ENCODE results near the gene SLC25A44. TPM values are rescaled to one million over a fixed set of nuclear protein-coding genes. Genes with fewer than 3 reads are reported as not detected.

Gene SLC25A44
- total RNA-seq, 1 donor from 2014 or later = 20.4 TPM

GRCh38 chr1:156152628-156153027, 41.3 kb upstream of the SLC25A44 start:
- no peak overlapping the region for H3K27ac Mint-ChIP-seq
- H3K36me3 Mint-ChIP-seq (ENCODE audit: insufficient read depth) = no peaks in the 10 kb centered on the region
- no peak for TF ChIP-seq CTCF (IDR thresholded peaks at IDR 0.05; ENCODE audit: unreplicated experiment)
- no peak overlapping the region for H3K4me3 Mint-ChIP-seq (ENCODE audit: low read depth)
- peaks cover 3% of the 10 kb centered on the region for H3K4me1 Mint-ChIP-seq (ENCODE audit: low read depth)
- peaks cover 56% of the 10 kb centered on the region for H3K27me3 Mint-ChIP-seq
- no peaks in the 10 kb centered on the region for H3K9me3 Mint-ChIP-seq (ENCODE audit: low read depth)
- DNase-seq (ENCODE audit: low spot score, unreplicated experiment) = no peak

- no peak within 1 kb of the TSS for H3K27ac Mint-ChIP-seq
- H3K9me3 Mint-ChIP-seq (ENCODE audit: low read depth) = no peaks in the 10 kb centered on the region
- H3K4me3 Mint-ChIP-seq (ENCODE audit: low read depth) = no peak within 1 kb of the TSS
- DNase-seq (ENCODE audit: low spot score, unreplicated experiment) = no peak
- H3K27me3 Mint-ChIP-seq = peaks cover 60% of the 10 kb centered on the region
- no peaks in the 10 kb centered on the region for H3K36me3 Mint-ChIP-seq (ENCODE audit: insufficient read depth)
- no peak for TF ChIP-seq CTCF (IDR thresholded peaks at IDR 0.05; ENCODE audit: unreplicated experiment)
- H3K4me1 Mint-ChIP-seq (ENCODE audit: low read depth) = peaks cover 3% of the 10 kb centered on the region
Measured at GRCh38 chr1:156153362-156153761, 40.5 kb upstream of the SLC25A44 start, which contains the start of gene SEMA4A. Gene SEMA4A (plus strand): TSS chr1:156153585. CDS start chr1:156154579, 994 bp downstream.

GRCh38 chr1:156154317-156154749, 39.6 kb upstream of the SLC25A44 start:
- H3K9me3 Mint-ChIP-seq (ENCODE audit: low read depth) = no peaks in the 10 kb centered on the region

GRCh38 chr1:156155756-156156510, 38.0 kb upstream of the SLC25A44 start:
- Mint-ChIP-seq H3K4me1 (ENCODE audit: low read depth) (peaks cover 4% of the 10 kb centered on the region), H3K27ac (no peak overlapping the region), H3K27me3 (peaks cover 64% of the 10 kb centered on the region), H3K36me3 (ENCODE audit: insufficient read depth) (no peaks in the 10 kb centered on the region), H3K4me3 (ENCODE audit: low read depth) (no peak overlapping the region), H3K9me3 (ENCODE audit: low read depth) (no peaks in the 10 kb centered on the region)
- no peak for DNase-seq (ENCODE audit: low spot score, unreplicated experiment)
- no peak for TF ChIP-seq CTCF (IDR thresholded peaks at IDR 0.05; ENCODE audit: unreplicated experiment)

More at GRCh38 chr1:156154317-156154749, 39.6 kb upstream of the SLC25A44 start:
- TF ChIP-seq CTCF (IDR thresholded peaks at IDR 0.05; ENCODE audit: unreplicated experiment) = no peak
- H3K27me3 Mint-ChIP-seq = peaks cover 62% of the 10 kb centered on the region
- H3K27ac Mint-ChIP-seq = peak overlapping the region; percentile 56
- peaks cover 3% of the 10 kb centered on the region for H3K4me1 Mint-ChIP-seq (ENCODE audit: low read depth)
- no peak overlapping the region for H3K4me3 Mint-ChIP-seq (ENCODE audit: low read depth)
- H3K36me3 Mint-ChIP-seq (ENCODE audit: insufficient read depth) = no peaks in the 10 kb centered on the region
- no peak for DNase-seq (ENCODE audit: low spot score, unreplicated experiment)

- H3K9me3 Mint-ChIP-seq (ENCODE audit: low read depth) = no peaks in the 10 kb centered on the region
- no peak for TF ChIP-seq CTCF (IDR thresholded peaks at IDR 0.05; ENCODE audit: unreplicated experiment)
- no peak for DNase-seq (ENCODE audit: low spot score, unreplicated experiment)
- H3K36me3 Mint-ChIP-seq (ENCODE audit: insufficient read depth) = no peaks in the 10 kb centered on the region
- H3K27me3 Mint-ChIP-seq = peaks cover 59% of the 10 kb centered on the region
- no peak overlapping the region for H3K4me3 Mint-ChIP-seq (ENCODE audit: low read depth)
- H3K27ac Mint-ChIP-seq = no peak overlapping the region
- peaks cover 7% of the 10 kb centered on the region for H3K4me1 Mint-ChIP-seq (ENCODE audit: low read depth)
Measured at GRCh38 chr1:156157506-156157905, 36.4 kb upstream of the SLC25A44 start.

Data from progenitor cell of endocrine pancreas (in vitro differentiated cells).